HCT116 (cell line): ENCODE measurements around the gene IL1RN.

Source experiments
- EZH2 ChIP-seq: fragments of 200-600 bp; sonication (generic); IDR thresholded peaks from 2 replicates; pipeline ENCODE4 v1.6.1; 2017; ENCODE audit warnings: antibody characterized with exemption, mixed run types
- POLR2A ChIP-seq: IDR thresholded peaks from 2 replicates; pipeline ENCODE4 v1.7.0; 2011; ENCODE audit warnings: borderline replicate concordance; ENCODE audit not compliant: insufficient read depth, insufficient read length; ENCODE audit errors: extremely low read depth
- POLR2AphosphoS5 ChIP-seq: IDR thresholded peaks from 2 replicates; pipeline ENCODE4 v1.6.1; 2011; ENCODE audit warnings: mild to moderate bottlenecking, low read depth, low read length, moderate library complexity
- RAD21 ChIP-seq: IDR thresholded peaks from 2 replicates; pipeline ENCODE4 v1.6.1; 2012; ENCODE audit warnings: low read depth, mild to moderate bottlenecking
- TCF7L2 ChIP-seq: IDR thresholded peaks from 2 replicates; pipeline ENCODE4 v1.7.0; 2011; ENCODE audit warnings: borderline replicate concordance, inconsistent platforms; ENCODE audit not compliant: insufficient read depth, insufficient read length; ENCODE audit errors: extremely low read depth
- TF ChIP-seq, protein P1 (sequence below), 3 experiments: fragments of 200-600 bp in 1 of 3; sonication (generic) in 1 of 3; IDR thresholded peaks in 2 of 3; conservative IDR thresholded peaks in 1 of 3; 2 replicates each; pipeline ENCODE4 v1.5.1; 2012 to 2017; ENCODE audit warnings: low read depth in 2 of 3, low read length in 2 of 3, antibody characterized with exemption in 1 of 3, borderline replicate concordance in 1 of 3, control low read depth in 1 of 3, mild to moderate bottlenecking in 1 of 3, mixed read lengths in 1 of 3, mixed run types in 1 of 3, moderate library complexity in 1 of 3; ENCODE audit not compliant: insufficient read depth in 1 of 3
- TF ChIP-seq, protein P2 (sequence below): IDR thresholded peaks from 2 replicates; pipeline ENCODE4 v1.6.1; 2012; ENCODE audit warnings: low read depth

DNA sequence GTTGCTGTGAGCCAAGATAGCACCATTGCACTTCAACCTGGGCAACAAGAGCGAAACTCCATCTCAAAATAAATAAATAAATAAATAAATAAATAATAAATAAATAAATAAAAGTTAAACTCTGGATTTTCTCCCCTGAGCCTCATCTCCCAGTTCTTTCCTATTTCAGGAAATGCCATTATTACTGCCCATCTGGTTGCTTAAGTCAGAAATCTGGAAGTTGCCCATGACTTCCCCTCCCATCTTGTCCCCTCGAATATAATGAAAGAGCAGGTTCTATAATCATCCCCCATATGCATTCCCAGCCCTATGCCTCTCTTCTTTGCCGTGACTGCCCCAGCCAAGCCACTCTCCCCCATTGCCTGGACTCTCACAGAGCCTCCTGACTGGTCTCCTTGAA lies 42.2 kb downstream of the IL1RN start:
- TF ChIP-seq POLR2A (no peak), POLR2AphosphoS5 (no peak), RAD21 (no peak), EZH2 (no peak), TCF7L2 (no peak)
- TF ChIP-seq, protein P1, sequence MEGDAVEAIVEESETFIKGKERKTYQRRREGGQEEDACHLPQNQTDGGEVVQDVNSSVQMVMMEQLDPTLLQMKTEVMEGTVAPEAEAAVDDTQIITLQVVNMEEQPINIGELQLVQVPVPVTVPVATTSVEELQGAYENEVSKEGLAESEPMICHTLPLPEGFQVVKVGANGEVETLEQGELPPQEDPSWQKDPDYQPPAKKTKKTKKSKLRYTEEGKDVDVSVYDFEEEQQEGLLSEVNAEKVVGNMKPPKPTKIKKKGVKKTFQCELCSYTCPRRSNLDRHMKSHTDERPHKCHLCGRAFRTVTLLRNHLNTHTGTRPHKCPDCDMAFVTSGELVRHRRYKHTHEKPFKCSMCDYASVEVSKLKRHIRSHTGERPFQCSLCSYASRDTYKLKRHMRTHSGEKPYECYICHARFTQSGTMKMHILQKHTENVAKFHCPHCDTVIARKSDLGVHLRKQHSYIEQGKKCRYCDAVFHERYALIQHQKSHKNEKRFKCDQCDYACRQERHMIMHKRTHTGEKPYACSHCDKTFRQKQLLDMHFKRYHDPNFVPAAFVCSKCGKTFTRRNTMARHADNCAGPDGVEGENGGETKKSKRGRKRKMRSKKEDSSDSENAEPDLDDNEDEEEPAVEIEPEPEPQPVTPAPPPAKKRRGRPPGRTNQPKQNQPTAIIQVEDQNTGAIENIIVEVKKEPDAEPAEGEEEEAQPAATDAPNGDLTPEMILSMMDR (IDR thresholded peaks at IDR 0.05 in 2 of 3, conservative IDR thresholded peaks at IDR 0.05 in 1 of 3; ENCODE audit: borderline replicate concordance in 1 of 3, insufficient read depth in 1 of 3, low read depth in 2 of 3, low read length in 2 of 3) = no peak
- TF ChIP-seq, protein P2, sequence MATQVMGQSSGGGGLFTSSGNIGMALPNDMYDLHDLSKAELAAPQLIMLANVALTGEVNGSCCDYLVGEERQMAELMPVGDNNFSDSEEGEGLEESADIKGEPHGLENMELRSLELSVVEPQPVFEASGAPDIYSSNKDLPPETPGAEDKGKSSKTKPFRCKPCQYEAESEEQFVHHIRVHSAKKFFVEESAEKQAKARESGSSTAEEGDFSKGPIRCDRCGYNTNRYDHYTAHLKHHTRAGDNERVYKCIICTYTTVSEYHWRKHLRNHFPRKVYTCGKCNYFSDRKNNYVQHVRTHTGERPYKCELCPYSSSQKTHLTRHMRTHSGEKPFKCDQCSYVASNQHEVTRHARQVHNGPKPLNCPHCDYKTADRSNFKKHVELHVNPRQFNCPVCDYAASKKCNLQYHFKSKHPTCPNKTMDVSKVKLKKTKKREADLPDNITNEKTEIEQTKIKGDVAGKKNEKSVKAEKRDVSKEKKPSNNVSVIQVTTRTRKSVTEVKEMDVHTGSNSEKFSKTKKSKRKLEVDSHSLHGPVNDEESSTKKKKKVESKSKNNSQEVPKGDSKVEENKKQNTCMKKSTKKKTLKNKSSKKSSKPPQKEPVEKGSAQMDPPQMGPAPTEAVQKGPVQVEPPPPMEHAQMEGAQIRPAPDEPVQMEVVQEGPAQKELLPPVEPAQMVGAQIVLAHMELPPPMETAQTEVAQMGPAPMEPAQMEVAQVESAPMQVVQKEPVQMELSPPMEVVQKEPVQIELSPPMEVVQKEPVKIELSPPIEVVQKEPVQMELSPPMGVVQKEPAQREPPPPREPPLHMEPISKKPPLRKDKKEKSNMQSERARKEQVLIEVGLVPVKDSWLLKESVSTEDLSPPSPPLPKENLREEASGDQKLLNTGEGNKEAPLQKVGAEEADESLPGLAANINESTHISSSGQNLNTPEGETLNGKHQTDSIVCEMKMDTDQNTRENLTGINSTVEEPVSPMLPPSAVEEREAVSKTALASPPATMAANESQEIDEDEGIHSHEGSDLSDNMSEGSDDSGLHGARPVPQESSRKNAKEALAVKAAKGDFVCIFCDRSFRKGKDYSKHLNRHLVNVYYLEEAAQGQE = no peak
